ENCODE data around the gene DMD.

DNA sequence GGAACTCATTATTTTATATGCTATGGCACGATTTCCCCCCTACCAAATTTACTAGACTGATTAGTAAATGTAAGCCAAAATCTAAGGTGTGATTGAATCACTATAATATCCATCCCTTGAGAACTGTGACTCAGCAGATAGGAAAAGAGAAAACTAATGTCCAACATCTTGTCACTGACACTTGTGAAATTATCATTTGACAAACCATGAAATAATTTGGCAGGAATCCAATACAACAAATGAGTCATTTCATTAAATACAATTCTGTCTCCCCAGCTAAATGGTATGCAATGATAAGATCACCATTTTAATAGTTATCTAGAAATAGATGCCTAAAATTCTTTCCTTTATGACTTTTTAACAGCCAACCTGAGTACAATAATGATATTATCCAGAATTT lies 462.3 kb downstream of the DMD start:
- TF ChIP-seq POLR2AphosphoS5 (IDR thresholded peaks at IDR 0.05) (no peak), POLR2A (IDR thresholded peaks at IDR 0.05) (no peak)
- TF ChIP-seq, protein P1, sequence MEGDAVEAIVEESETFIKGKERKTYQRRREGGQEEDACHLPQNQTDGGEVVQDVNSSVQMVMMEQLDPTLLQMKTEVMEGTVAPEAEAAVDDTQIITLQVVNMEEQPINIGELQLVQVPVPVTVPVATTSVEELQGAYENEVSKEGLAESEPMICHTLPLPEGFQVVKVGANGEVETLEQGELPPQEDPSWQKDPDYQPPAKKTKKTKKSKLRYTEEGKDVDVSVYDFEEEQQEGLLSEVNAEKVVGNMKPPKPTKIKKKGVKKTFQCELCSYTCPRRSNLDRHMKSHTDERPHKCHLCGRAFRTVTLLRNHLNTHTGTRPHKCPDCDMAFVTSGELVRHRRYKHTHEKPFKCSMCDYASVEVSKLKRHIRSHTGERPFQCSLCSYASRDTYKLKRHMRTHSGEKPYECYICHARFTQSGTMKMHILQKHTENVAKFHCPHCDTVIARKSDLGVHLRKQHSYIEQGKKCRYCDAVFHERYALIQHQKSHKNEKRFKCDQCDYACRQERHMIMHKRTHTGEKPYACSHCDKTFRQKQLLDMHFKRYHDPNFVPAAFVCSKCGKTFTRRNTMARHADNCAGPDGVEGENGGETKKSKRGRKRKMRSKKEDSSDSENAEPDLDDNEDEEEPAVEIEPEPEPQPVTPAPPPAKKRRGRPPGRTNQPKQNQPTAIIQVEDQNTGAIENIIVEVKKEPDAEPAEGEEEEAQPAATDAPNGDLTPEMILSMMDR (IDR thresholded peaks at IDR 0.05): no peak
